Stomach (tissue), 4 donors: ENCODE results near the gene BTF3.

Experiments used
- POLR2AphosphoS5 ChIP-seq, 3 donors: sonication (generic); formaldehyde crosslinking; IDR thresholded peaks; one replicate each; pipeline ENCODE4 v1.6.1; 2016; ENCODE audit warnings: antibody characterized with exemption in 3 of 3
- TF ChIP-seq, protein P1 (sequence below), 7 experiments: fragments of 450-650 bp in 4 of 7; fragments of 200-600 bp in 3 of 7; sonication (generic) in 3 of 7; IDR thresholded peaks; one replicate each; pipeline ENCODE4 v1.5.1; 2016 to 2019; ENCODE audit warnings: antibody characterized with exemption in 7 of 7, control low read depth in 2 of 7, mild to moderate bottlenecking in 1 of 7

DNA sequence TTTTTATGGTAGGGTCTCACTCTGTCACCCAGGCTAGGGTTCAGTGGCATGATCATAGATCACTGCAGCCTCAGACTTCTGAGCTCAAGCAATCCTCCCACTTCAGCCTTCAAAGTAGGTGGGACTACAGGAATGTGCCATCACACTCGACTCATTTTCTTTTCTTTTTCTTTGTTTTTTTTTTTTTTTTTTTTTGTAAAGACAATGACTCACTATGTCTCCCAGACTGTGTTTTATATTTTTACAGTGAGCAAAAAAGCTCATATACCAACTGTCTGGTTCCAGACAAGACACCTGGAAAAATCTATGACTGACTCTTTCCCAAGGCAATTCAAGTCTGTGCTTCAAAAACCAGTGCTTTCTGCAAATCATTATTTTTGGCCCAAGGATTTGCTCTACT lies 38.9 kb upstream of the BTF3 start:
- TF ChIP-seq, protein P1, sequence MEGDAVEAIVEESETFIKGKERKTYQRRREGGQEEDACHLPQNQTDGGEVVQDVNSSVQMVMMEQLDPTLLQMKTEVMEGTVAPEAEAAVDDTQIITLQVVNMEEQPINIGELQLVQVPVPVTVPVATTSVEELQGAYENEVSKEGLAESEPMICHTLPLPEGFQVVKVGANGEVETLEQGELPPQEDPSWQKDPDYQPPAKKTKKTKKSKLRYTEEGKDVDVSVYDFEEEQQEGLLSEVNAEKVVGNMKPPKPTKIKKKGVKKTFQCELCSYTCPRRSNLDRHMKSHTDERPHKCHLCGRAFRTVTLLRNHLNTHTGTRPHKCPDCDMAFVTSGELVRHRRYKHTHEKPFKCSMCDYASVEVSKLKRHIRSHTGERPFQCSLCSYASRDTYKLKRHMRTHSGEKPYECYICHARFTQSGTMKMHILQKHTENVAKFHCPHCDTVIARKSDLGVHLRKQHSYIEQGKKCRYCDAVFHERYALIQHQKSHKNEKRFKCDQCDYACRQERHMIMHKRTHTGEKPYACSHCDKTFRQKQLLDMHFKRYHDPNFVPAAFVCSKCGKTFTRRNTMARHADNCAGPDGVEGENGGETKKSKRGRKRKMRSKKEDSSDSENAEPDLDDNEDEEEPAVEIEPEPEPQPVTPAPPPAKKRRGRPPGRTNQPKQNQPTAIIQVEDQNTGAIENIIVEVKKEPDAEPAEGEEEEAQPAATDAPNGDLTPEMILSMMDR (IDR thresholded peaks at IDR 0.05), result no peak
- no peak for TF ChIP-seq POLR2AphosphoS5 (IDR thresholded peaks at IDR 0.05)
